HG02571 (cell line): ENCODE measurements around the gene PACS1.

Experiments
- ATAC-seq: cut with Tn5 transposase; IDR thresholded peaks from one replicate; pipeline ENCODE4 v1.9.1; 2021; ENCODE audit warnings: mild to moderate bottlenecking, moderate library complexity; ENCODE audit not compliant: unreplicated experiment

The PACS1 gene

DNA sequence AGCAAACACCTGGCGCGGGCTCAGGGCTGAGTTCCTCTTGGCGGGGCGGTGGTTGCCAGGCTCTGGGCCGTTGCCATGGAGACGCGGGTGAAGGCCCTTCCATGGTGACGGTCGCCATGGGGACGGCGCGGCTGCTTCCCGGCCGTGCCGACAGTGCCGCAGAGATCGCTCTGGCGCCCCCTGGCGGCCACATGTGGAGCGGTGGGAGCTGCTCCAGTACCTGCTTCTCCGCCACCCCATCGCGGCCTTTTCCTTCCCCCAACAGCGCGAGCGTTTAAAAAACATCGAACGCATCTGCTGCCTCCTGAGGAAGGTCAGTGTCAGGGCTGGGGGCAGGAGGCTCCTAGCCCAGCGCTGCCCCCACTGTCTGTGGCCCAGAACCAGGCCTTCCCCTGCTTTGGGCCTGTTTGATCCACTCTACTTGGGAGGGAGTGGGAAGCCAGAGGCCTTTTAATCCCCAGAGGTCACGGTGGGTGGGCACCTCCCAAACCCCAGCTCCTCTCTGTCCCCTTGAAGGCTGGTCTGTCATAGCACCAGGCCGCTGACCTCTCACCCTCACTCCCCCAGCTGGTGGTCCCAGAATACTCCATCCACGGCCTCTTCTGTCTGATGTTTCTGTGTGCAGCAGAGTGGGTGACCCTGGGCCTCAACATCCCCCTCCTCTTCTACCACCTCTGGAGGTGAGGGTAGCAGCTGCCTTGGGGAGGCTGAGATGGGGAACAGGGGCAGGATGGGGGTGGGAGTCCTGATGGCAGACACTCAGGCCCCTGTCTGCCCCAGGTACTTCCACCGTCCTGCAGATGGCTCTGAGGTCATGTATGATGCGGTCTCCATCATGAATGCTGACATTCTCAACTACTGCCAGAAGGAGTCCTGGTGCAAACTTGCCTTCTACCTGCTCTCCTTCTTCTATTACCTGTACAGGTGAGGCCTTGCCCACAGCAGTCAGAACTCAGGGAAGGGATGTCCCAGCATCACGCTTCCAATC lies 212.7 kb downstream of the PACS1 start:
- ATAC-seq = peak; percentile 49

DNA sequence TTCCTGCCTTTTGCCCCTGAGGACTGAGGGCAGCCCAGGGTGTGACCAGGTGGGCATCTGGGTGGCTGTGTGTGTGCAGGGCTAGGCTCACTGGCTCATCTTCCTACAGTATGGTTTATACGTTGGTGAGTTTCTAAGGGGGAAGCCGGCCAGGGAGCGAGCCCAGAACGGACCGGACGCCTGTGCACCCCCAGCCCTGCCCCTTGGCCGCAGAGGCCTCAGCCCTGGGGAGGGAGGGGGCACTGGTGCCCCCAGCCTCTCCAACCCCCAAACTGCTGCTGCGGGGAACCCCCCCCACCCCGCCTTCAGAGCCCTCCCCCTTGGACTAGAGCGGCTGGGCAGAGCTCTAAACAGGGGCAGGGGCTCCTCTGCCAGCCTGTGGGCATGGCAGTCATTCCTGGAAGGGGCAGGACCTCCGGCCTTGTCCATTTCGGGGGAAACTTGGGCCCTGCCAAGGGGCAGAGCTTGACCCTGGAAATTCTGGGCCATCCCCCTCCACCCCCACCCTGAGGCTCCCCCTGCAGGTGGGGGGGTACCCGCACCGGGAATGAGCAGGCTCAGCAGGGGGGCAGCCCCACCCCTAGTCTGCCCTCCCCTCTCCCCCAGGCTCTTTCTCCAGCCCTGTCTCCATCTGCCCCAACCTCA lies 213.5 kb downstream of the PACS1 start:
- no peak for ATAC-seq

GRCh38 chr11:66284526-66285078 lies 214.5 kb downstream of the PACS1 start:
- no peak for ATAC-seq

DNA sequence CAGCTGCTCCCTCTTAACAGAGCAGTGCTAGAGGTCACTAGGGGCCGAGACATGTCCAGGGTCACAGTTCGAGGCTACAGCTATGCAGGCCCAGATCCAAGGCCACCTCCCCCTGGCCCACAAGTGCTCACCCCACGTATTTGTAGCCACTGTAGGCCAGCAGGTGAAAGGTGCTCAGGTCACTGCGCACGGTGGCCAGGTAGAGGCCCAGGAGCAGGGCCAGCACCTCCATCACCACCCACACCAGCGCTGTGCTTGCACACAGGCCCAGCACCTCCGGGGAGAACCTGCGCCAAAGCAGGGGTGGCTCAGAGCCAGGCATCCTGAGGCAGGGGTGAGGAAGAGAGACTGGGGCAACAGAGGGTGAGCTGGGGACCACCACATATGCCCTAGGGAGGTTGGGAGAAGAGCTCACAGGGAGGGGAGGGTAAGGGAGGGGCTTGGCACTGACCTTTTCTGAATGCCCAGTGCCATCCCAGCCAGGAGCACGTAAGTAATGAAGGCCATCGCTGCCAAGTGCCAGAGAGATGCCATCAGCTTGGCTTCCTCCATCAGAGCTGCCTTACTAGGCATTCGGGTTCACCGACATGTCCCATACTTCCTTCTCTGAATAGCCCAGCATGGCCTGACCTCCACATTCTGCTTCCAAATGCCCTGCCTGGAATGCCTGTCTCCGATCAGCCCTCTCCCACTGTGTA lies 215.3 kb downstream of the PACS1 start:
- ATAC-seq = no peak

DNA sequence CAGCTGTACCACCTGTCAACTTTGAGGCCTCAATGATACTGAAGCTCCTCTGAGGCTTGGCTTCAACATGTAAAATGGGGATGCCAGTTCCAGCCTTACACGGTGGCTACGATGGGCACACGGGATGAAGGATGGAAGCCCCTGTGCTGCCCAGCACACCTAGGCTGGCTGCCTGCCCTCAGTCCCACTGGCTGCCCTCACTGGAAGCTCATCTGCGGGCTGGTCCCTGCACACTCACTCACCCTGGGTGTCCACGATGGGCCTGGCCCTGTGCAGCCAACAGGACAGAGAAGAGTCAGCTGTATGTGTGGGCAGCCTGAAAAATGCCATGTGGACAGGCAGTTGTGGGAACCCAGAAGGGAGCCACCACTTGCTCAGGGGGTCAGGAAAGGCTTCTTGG lies 216.6 kb downstream of the PACS1 start:
- no peak for ATAC-seq

- ATAC-seq = no peak
Observed at GRCh38 chr11:66287211-66287888, 217.3 kb downstream of the PACS1 start.

GRCh38 chr11:66287889-66288670 lies 218.0 kb downstream of the PACS1 start:
- ATAC-seq = no peak

DNA sequence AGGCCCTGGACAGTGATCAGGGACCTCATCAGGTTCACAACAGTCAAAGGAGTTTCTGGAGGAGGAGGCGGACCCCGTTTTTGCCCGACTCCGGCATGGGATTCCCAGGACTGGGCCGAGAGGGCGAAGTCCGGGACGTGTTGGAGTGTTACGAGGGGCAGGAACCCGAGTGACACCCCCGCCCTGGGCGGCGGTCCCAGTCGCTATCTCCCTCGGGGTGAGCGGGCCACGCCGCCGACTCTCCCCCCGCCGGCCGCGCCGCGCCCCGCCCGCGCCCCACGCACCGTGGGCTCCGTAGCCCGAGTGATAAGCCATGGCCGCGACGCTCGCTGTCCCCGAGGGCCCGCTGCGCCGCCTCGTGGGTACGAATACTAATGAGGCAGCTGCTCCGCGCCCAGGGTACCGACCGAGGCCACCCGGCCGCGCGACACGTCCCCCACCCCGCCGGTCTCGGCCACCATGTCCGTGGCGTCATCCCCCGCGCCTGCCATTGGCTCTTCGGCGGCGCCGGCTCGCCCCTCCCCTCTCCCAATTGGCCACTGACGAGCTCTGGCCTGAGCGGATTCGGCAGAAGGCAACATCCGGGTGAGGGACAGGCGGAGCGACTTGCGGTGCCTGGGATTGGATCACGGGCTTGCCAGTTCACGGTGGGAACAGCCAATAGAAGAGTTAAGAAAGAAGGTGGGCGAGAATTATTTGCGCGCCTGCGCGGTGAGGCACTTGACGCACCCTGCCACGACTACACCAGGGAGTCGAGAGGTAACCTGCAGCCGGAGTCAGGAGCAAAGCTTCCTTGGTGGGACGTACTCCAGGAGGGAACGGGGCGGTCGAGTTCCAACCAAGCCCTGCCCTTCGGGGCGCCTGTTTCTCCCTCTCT lies 218.8 kb downstream of the PACS1 start, which contains the start of gene YIF1A:
Gene YIF1A, minus strand, starts transcription at position 473 of the 877 bp plus-strand sequence. Its CDS starts 158 bp downstream, at position 315.
- ATAC-seq = peak; percentile 89

DNA sequence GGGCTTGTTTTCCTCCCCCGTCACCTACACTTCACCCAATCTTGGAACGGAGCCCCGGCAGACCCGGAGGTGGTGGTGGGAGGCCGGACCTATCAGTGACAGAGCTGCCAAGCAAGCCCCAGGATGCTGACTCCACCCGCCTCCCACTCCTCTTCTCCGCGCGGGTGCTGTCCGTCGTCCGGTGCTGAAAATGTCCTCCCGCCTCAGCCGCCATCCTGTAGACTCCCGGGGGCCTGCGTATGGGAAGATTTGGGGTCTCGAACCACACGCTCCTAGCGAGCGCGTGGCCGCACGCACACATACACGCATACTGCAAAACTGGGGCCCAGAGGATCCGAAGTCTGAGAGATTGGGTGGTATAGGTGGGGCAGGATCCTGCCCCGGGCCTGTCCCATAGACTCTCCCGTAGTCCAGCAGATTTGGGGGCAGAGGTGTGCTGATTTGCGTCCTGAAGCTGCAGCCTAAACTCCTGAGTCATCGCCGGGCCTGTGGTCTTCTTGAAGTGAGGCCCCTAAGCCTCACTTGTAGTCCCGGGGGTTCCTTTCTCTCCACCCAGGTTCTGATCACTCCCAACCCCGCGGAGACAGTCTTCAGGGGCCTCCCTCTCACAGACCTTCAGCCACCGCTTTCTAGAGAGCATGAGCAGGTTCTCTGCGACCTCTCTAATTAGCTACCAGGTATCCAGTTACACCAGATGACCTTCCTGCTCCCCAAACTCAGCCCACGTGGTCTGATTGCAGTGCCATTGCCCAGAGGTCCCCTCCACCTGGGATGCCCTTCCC lies 219.7 kb downstream of the PACS1 start:
- peak; percentile 27 for ATAC-seq

- no peak for ATAC-seq
Observed at GRCh38 chr11:66290330-66290621, 220.2 kb downstream of the PACS1 start.

DNA sequence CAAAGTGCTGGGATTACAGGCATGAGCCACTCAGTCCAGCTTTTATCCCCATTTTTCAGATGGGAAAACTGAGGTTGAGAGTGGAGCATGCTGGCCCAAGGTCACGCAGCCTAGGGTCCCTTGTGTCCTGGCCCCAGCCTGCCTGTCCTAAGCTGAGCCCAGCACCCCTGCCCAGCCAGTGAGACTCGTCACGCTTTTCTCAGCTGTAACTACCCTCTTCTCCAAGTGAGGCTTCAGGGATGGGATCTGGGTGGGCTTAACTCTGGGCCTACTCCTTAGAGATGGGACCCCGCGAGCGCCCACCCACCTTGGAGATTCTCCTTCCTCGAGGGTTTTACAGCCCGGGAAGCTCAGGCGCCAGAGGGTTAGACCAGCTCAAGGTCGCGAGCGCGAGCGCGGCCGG lies 221.2 kb downstream of the PACS1 start:
- no peak for ATAC-seq

- ATAC-seq = no peak
Observed at GRCh38 chr11:66291706-66292542, 221.9 kb downstream of the PACS1 start, which contains the start of gene TMEM151A. Gene TMEM151A (plus strand): TSS chr11:66291894. CDS start chr11:66292014, 120 bp downstream.

- no peak for ATAC-seq
Observed at GRCh38 chr11:66292543-66293332, 222.7 kb downstream of the PACS1 start.

DNA sequence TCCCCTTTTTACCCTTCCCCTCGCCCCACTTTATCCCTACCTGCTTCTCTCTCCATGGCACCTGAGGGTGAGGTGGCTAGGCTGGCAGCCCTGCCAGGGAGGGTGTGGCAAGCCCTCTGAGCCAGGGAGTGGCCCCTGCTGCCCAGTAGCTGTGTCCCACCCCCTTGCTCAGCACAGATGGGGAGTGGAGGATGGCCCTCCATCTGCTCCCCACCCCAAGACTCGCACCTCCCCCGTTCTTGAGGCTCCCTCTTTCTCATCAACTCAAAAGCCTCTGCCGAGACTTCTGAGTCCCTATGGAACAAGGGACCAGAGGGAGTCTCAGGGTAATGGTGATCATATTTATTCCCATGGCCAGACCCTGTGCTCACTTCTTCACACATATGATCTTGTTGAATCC lies 223.3 kb downstream of the PACS1 start:
- no peak for ATAC-seq

- no peak for ATAC-seq
Observed at GRCh38 chr11:66293777-66294625, 223.9 kb downstream of the PACS1 start.
